K562 (cell line): ENCODE data around the gene RRAD.

Experiments used
- SIN3A ChIP-seq, 2 experiments: fragments of 150-350 bp in 1 of 2; IDR thresholded peaks; 2 replicates each; pipeline ENCODE4 v1.6.1; 2011 to 2016; ENCODE audit warnings: borderline replicate concordance in 2 of 2, low read depth in 2 of 2, low read length in 2 of 2, mild to moderate bottlenecking in 2 of 2, moderate library complexity in 2 of 2; ENCODE audit not compliant: control insufficient read depth in 1 of 2
- TF ChIP-seq, protein P1 (sequence below): fragments of 450-650 bp; IDR thresholded peaks from 2 replicates; pipeline ENCODE4 v1.6.1; 2016; ENCODE audit warnings: antibody characterized with exemption
- TF ChIP-seq, protein P2 (sequence below): sonication (generic); formaldehyde crosslinking; IDR thresholded peaks from 2 replicates; pipeline ENCODE4 v1.8.0; 2022; ENCODE audit warnings: mild to moderate bottlenecking, missing genetic modification reagents

GRCh38 chr16:66917741-66918140 is 7.6 kb downstream of the RRAD start:
- TF ChIP-seq, protein P1, sequence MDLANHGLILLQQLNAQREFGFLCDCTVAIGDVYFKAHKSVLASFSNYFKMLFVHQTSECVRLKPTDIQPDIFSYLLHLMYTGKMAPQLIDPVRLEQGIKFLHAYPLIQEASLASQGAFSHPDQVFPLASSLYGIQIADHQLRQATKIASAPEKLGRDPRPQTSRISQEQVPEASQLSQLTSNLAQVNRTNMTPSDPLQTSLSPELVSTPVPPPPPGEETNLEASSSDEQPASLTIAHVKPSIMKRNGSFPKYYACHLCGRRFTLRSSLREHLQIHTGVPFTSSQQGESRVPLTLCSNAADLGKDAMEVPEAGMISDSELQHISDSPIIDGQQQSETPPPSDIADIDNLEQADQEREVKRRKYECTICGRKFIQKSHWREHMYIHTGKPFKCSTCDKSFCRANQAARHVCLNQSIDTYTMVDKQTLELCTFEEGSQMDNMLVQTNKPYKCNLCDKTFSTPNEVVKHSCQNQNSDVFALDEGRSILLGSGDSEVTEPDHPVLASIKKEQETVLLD: no peak
- no peak for TF ChIP-seq SIN3A (IDR thresholded peaks at IDR 0.05; ENCODE audit: borderline replicate concordance in 2 of 2, control insufficient read depth in 1 of 2, low read depth in 2 of 2, low read length in 2 of 2)
- TF ChIP-seq, protein P2, sequence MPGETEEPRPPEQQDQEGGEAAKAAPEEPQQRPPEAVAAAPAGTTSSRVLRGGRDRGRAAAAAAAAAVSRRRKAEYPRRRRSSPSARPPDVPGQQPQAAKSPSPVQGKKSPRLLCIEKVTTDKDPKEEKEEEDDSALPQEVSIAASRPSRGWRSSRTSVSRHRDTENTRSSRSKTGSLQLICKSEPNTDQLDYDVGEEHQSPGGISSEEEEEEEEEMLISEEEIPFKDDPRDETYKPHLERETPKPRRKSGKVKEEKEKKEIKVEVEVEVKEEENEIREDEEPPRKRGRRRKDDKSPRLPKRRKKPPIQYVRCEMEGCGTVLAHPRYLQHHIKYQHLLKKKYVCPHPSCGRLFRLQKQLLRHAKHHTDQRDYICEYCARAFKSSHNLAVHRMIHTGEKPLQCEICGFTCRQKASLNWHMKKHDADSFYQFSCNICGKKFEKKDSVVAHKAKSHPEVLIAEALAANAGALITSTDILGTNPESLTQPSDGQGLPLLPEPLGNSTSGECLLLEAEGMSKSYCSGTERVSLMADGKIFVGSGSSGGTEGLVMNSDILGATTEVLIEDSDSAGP: no peak
